HG03066 (cell line): ENCODE results near the gene FBXO17.

Source experiments
- ATAC-seq: cut with Tn5 transposase; IDR thresholded peaks from one replicate; pipeline ENCODE4 v1.9.1; 2021; ENCODE audit warnings: low read depth; ENCODE audit not compliant: unreplicated experiment

Gene FBXO17

DNA sequence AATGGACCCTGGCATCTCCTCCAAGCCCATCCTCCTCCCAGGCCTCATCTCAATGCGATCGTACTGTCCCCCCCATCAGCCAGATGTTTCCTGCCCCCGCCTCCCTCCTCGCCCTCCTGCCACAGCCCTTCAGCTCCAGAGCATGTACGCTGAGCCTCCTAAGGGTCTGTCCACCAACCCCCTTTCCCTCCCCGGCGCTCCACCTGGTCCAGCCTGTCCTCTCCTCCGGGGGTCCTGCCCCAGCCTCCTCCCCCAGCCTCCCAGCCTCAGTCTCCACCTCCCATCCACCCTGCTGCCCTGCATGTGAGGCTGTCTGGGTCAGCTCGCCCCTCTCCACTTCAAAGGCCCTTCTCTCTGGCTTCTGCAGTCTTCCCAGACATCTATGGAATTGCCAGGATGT lies 80.6 kb downstream of the FBXO17 start:
- ATAC-seq, result no peak

DNA sequence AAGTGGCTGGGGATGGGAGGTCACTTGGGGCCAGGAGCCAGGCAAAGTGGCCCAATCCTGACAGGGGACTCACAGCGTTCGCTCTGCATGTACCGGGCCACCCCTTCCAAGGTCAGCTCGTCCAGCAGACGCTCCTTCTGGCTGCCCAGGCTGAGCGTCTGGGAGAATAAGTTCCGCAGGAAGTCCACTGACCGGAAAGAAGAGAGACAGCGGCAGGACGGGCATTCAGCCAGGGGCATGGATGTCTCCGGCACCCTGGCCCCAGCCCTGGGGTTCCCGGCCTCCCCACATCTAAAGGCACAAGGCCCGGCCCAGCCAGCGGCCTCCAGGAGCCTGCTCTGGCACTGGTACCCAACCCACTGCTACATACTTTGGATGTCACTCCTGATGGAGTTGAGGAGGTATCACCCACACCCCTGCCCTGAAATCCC lies 82.2 kb downstream of the FBXO17 start:
- no peak for ATAC-seq

DNA sequence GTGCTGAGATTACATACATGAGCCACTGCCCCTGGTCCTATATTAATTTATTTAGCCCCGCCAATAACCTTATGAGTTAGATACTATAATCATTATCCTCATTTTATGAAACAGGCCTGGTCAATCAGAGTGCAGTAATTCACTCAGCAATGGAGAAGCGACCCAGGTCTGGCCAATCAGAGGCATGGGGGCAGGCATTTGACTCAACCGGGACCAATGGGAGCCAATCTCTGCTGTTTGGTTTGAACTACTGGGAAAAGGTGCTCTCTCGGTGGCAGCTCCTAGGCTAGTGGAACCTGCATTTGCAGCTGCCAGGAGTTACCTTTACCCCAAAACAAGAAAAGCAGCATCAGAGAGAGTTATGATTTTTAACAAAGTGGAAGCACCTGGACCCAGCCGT lies 82.7 kb downstream of the FBXO17 start:
- ATAC-seq, result no peak

DNA sequence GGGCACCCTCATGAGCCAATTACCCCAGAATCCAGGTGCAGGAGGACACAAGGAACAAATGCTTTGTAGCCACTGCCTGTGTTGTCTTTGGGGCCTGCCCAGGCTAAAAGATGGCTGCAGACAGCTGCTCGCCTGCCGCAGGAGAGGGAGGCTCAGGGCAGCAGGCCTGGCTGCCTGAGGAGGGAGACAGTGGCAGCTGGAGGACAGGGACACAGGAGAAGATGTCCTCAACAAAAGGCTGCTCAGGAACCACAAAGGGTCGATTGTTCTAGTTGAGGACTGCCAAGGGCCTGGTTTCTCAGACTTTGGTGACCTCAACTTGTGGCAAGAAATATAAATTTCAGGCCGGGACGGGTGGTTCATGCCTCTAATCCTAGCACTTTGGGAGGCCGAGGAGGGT lies 83.8 kb downstream of the FBXO17 start:
- ATAC-seq, result no peak
